ENCODE measurements around the gene SBF1. TPM values are rescaled to one million over a fixed set of nuclear protein-coding genes. Genes with fewer than 3 reads are reported as not detected.
"Not testable (repeated sequence)": the region's sequence is repeated elsewhere in the genome, so short reads cannot be mapped to it uniquely, and the experiment has no call there.

Gene SBF1
- total RNA-seq, 3 donors from 2014 or later: 30.6 to 33.1 (median 30.6) TPM

DNA sequence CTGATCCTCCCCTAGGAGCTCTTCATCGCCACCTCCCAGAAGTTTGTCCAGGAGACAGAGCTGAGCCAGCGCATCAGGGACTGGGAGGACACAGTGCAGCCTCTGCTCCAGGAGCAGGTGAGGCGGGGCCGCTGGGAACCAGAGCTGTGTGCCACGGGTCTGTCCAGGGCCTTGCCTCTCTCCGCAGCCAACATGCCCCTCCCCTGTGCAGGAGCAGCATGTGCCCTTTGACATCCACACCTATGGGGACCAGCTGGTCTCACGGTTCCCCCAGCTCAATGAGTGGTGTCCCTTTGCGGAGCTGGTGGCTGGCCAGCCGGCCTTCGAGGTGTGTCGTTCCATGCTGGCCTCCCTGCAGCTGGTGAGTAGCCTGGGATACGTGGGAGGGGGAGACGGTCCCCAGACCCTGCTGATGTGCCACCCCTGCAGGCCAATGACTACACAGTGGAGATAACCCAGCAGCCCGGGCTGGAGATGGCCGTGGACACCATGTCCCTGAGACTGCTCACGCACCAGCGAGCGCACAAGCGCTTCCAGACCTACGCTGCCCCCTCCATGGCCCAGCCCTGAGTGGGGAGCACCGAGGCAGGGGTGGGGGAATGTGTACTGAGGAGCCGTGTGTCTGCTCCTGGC, 48.1 kb upstream of the SBF1 start:
- no peaks in the 10 kb centered on the region for H3K27me3 ChIP-seq
- TF ChIP-seq POLR2AphosphoS5 (IDR thresholded peaks at IDR 0.05): no peak
- TF ChIP-seq CTCF (IDR thresholded peaks at IDR 0.05): no peak
- no peak for TF ChIP-seq POLR2A (IDR thresholded peaks at IDR 0.05)
- intact Hi-C loops (cut with DNase I; ENCODE audit: low total_unique reads): loop anchor here (1.0 kb wide), 1 partner anchor 81 kb away; no protein-coding TSS in a partner anchor
- H3K27ac ChIP-seq: no peak overlapping the region
- peaks cover 10 to 12% of the 10 kb centered on the region in 2 donors for H3K4me1 ChIP-seq
- no peak overlapping the region for H3K4me3 ChIP-seq
- no peak for DNase-seq (ENCODE audit: low spot score in 2 of 2)
- peaks cover 13% of the 10 kb centered on the region for H3K36me3 ChIP-seq
- H3K9me3 ChIP-seq: no peaks in the 10 kb centered on the region

- Histone ChIP-seq H3K9me3 (no peaks in the 10 kb centered on the region), H3K4me1 (peaks cover 10 to 12% of the 10 kb centered on the region in 2 donors), H3K4me3 (no peak overlapping the region), H3K27ac (no peak overlapping the region), H3K36me3 (peaks cover 13% of the 10 kb centered on the region), H3K27me3 (no peaks in the 10 kb centered on the region)
- TF ChIP-seq POLR2AphosphoS5 (IDR thresholded peaks at IDR 0.05) (no peak), POLR2A (IDR thresholded peaks at IDR 0.05) (no peak), CTCF (IDR thresholded peaks at IDR 0.05) (no peak)
- DNase-seq (ENCODE audit: low spot score in 2 of 2): no peak
- intact Hi-C loops (cut with DNase I; ENCODE audit: low total_unique reads): no loop called here
Measured at GRCh38 chr22:50522208-50522805, 47.5 kb upstream of the SBF1 start.

DNA sequence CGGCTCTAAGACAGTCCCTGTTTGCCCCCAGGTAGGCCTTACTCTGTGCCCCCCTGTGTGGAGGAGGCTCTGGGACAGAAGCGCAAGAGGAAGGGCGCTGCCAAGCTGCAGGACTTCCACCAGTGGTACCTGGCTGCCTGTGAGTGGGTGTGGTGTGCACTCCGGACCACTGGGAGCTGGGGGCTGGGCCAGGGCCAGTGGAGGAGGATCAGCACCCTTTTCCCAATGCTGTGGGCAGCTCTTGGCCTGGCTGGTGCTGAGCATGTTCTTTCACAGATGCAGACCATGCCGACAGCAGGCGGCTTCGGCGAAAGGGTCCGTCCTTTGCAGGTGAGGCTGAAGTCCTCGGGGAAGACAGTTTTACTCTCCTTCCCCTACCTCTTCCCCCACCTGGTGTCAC, 46.9 kb upstream of the SBF1 start:
- Histone ChIP-seq H3K36me3 (peaks cover 13% of the 10 kb centered on the region), H3K27ac (no peak overlapping the region), H3K4me3 (no peak overlapping the region), H3K4me1 (peaks cover 10 to 11% of the 10 kb centered on the region in 2 donors), H3K27me3 (no peaks in the 10 kb centered on the region), H3K9me3 (no peaks in the 10 kb centered on the region)
- no peak for DNase-seq (ENCODE audit: low spot score in 2 of 2)
- intact Hi-C loops (cut with DNase I; ENCODE audit: low total_unique reads): no loop called here
- no peak for TF ChIP-seq POLR2A (IDR thresholded peaks at IDR 0.05)
- no peak for TF ChIP-seq CTCF (IDR thresholded peaks at IDR 0.05)

DNA sequence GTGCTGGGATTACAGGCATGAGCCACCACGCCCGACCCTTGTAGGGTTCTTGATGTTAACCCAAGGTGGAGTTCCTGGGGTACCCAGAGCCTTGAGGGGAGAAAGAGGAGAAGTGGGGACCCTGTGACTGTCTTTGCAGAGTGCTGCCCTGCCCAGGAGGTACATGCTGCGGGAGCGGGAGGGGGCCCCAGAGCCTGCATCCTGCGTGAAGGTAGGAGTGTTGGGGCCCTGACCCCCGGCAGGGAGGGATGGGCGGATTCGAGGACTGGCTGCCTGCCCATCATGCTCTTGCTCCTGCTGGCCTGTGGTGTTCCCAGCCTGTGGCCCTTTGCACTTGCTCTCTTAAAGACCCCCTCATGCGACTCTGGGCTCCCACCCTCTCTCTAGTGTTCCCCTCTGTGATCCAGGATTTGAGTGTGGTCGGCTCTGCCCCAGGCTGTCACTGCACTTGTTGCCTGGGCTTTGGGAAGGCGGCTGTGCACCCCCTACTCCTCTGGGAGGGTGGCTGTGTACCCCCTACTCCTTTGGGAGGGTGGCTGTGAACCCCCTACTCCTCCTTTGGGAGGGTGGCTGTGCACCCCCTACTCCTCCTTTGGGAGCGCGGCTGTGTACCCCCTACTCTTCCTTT, 46.1 kb upstream of the SBF1 start:
- H3K4me1 ChIP-seq: peaks cover 8 to 10% of the 10 kb centered on the region in 2 donors
- no peak for DNase-seq (ENCODE audit: low spot score in 2 of 2)
- no peak overlapping the region for H3K4me3 ChIP-seq
- no peak overlapping the region for H3K27ac ChIP-seq
- TF ChIP-seq POLR2AphosphoS5 (IDR thresholded peaks at IDR 0.05) (no peak), POLR2A (IDR thresholded peaks at IDR 0.05) (no peak), CTCF (IDR thresholded peaks at IDR 0.05) (no peak)
- H3K27me3 ChIP-seq: no peaks in the 10 kb centered on the region
- no peaks in the 10 kb centered on the region for H3K9me3 ChIP-seq
- intact Hi-C loops (cut with DNase I; ENCODE audit: low total_unique reads): no loop called here
- H3K36me3 ChIP-seq: peaks cover 13% of the 10 kb centered on the region

DNA sequence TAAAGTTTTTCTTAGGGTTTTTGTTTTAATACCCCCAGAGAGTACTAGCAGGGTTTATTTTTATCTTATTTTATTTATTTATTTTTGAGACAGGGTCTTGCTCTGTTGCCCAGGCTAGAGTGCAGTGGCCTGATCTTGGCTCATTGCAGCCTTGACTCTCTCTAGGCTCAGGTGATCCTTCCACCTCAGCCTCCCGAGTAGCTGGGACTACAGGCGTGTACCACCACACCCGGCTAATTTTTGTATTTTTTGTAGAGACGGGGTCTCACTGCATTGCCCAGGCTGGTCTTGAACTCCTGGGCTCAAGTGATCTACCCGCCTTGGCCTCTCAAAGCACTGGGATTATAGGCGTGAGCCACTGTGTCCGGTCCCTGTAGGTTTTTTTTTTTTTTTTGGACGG, 45.3 kb upstream of the SBF1 start:
- H3K9me3 ChIP-seq; H3K27me3 ChIP-seq; H3K4me3 ChIP-seq; H3K27ac ChIP-seq; intact Hi-C loops (cut with DNase I; ENCODE audit: low total_unique reads); DNase-seq (ENCODE audit: low spot score in 2 of 2); H3K4me1 ChIP-seq: not testable (repeated sequence)
- H3K36me3 ChIP-seq: peaks cover 13% of the 10 kb centered on the region
